ENCODE data around the gene POU6F2.

Gene POU6F2

GRCh38 chr7:39069896-39070881 lies 92.5 kb downstream of the POU6F2 start:
- no peak for DNase-seq

DNA sequence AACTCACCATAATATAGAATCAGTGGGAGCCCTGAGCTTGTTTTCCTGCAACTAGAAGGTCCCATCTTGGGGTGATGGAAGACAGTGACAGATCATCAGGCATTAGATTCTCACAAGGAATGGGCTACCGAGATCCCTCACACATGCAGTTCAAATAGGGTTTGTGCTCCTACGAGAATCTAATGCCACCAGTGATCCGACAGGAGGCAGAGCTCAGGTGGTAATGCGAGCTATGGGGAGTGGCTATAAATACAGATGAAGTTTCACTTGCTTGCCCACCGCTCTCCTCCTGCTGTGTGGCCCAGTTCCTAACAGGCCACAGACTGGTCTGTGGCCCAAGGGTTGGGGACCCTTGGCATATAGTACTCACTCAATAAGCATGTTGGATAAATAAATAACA lies 93.4 kb downstream of the POU6F2 start:
- DNase-seq = no peak

DNA sequence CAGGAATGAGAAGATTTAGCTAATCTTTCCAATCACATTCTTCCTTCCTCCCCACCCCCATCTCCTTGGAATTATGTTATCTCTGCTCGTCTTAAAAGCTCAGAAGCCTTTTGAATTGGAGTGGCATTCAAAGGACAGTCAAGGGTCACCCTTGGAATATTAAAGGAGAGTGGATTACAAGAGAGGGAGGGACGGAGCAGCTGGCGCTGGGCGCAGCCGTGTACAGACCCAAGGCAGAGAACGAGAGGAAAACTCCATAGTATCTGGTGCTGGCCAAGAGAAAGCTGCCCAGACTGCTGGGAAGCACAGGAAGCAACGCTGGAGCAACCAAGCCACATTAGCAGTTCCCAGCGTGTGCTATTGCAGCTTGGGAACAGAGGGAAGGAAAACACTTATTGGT lies 95.7 kb downstream of the POU6F2 start:
- DNase-seq = no peak

- DNase-seq = no peak
These were observed 97.5 kb downstream of the POU6F2 start for GRCh38 chr7:39075210-39075609.

DNA sequence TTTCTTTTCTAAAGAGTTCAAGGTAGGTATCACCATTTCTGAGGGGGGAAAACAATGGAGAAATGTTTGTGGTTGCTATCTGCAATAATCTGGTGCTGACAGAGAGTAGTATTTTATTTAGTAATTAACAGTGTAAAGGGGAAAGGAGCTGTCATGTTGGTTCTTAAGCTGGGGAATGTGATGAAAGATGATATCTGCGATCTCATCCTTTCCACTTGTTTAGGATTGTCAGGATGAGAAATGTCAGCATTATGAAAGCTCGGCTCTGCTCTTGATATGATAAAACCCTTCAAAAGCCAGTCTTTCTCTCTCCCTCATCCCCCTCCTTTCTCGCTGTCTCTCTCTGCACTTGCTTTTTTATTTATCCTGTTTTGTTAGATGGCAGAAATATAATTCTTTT lies 106.1 kb downstream of the POU6F2 start:
- no peak for DNase-seq

DNA sequence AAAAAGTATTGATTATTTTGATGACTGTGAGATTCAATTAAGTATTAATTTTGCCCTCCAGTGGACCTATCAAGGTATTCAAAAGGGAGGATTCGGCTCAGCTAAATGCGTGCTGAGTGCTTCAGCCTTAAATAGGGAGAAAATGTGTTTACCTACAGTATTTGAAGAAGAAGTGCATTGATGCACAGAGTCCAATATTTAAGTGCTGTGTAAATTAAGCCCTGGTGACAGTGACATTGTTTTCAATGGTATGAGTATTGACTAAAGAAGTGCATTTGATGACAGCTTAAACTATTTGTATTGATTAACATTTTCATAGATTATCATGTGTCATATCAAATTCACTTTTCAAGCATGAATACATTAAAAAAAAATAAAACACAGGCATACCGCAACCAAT lies 106.6 kb downstream of the POU6F2 start:
- no peak for DNase-seq

- DNase-seq = no peak
These were observed 107.5 kb downstream of the POU6F2 start for GRCh38 chr7:39085189-39085588.

DNA sequence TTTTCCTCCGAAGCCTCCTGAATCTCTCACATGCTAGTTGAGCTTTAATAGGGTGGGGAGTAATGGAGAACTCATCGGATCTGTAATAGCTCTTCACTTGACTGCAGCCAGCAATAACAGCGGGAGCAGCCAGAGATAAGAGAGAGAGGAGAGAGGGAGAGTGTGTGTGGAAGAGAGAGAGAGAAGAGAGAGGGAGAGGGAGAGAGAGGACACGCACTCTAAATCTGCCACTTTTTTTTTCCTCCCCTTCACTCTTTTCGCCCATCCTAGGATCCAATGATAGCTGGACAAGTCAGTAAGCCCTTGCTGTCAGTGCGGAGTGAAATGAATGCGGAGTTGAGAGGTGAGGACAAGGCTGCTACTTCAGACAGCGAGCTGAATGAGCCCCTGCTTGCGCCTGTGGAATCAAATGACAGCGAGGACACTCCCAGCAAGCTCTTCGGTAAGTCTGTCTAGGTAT lies 107.9 kb downstream of the POU6F2 start:
- DNase-seq = no peak

DNA sequence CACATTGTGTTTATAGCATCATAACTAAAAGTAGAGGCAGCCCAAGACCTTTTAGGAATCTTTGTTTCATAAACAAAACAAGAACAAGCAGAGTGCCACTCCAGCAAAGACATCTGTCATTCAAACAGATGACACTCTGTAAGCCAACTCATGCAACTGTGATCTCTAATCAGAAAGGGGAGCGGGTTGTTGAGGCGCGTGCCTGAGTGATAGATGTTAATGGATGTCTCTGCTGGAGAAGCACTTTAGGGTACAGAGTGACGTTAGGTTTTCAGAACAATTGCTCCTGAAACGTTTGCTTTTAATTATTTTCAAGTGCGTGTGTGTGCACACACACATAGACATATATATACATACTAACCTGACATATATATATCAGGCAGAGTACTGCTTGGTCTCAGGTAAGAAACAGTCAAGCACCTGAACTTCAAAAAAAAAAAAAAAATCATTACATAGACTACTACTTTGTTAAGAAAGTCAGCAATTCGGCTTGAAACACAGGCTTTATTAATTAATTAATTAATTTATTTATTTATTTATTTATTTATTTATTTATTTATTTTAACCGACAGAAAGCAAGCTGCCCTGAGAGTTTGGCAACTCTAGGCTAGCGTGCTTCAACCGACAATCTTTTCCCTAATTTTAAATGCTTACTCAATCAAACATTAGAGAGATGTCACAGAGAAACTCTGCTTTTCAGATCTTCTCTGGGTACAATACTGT lies 109.1 kb downstream of the POU6F2 start:
- DNase-seq = no peak

- no peak for DNase-seq
These were observed 111.3 kb downstream of the POU6F2 start for GRCh38 chr7:39088730-39089593.

- no peak for DNase-seq
These were observed 113.4 kb downstream of the POU6F2 start for GRCh38 chr7:39091145-39091544.

GRCh38 chr7:39091774-39092173 lies 114.1 kb downstream of the POU6F2 start:
- no peak for DNase-seq

DNA sequence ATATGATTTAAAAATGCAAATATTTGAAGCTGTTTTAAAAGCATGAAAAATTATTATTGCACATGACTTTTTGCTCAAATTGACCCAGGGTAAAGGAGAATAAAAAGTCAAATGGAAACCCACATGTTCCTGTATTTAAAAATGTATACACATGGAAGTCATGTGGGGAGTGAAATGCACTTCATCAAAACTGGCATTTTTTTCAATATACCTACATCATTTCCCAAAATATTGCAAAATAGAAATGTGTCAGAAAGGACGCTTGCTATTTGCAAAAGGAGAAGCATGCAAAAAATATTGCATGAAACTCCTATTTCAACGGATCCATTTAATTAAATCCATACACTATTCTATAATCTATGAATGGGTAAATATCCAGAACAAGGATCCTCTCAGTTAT lies 117.0 kb downstream of the POU6F2 start:
- DNase-seq = no peak

DNA sequence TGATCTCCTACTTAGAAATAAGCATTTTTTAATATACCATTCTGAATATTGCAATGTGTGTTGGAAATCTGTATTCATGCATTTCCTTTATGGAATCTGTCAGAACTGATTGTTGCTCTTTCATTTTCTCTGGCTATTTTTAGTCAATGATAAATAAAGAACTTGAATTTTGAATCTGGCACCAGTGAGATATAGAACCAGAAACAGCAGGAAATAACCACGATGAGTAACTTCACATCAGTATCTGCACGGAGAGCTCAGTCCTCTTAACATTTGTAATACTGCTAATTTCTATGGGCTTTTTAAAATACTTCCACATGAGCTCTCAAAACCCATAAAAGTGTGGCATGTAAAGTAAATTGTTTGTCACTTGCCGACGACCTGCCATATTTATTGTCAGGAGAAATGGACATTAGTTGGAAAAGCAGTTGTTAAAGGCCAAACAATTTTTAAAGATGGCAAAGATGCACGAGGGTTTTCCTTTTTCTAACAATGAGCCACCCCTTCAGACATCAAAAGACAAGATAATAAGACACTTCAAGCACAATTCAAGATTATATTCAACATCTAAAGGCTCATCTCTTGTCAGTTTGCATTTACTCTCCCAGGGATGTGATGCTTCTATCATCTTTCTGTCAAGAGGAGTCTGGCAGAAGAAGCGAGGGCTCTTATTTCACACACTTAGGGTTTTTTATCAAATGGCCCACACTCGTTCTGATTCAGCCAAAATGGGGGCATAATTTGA lies 118.3 kb downstream of the POU6F2 start:
- DNase-seq = no peak

- DNase-seq = no peak
These were observed 120.8 kb downstream of the POU6F2 start for GRCh38 chr7:39098506-39098905.

DNA sequence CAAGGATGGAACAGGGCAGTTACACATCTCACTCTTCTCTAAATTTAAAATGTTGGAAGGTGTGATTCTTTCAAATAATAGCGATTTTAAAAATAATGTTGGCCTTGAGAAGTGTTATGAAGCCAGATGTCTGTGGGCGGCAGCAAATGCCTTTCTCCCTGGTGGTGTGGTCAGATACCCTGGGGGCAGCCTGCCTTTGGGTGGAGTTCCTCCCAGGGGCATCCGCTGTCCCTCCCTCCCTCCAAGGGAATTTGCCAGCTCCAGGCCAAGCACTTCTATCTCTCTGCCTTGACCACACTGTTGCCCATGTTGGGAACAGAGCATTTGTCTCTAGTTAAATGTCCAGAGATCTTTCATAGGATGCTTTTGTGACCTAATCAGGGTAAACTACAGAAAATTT lies 121.4 kb downstream of the POU6F2 start:
- no peak for DNase-seq

GRCh38 chr7:39100270-39100669 lies 122.6 kb downstream of the POU6F2 start:
- no peak for DNase-seq

DNA sequence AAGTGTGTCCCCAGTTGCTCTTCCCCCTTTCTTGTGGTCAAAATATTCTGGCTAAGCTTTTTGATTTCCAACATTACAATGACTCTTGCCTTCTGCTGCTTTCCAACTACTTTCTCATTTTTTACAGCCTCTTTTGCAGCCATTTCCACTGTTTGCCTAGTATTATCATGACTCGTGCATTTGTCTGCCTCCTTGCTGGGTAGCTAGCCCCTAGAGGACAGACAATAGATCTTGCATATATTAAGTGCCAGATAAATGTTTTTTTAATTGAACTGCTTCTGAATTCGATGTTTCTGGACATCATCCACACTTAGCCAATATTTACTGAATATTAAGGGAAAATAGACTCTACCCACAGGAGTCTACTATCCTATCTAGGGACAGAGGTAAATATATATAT lies 124.5 kb downstream of the POU6F2 start:
- no peak for DNase-seq

DNA sequence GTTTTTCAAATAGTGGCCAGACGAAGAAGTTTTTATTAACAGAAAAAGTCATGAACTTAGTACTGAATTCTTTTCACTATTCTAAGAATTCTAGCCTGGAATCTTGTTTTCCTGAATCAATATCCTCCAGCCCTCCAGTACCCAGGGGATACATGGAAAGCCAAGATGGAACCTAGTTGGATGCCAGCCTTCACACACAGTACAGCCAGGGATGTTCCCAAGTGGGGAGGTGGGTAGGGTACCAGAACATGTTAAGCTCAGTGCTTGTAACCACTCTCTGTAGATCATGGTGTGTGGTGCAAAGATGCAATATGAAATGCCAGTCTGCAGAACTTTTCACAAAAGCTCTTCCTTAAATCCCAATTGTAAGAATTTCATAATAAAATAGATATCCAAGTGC lies 128.0 kb downstream of the POU6F2 start:
- DNase-seq = no peak

DNA sequence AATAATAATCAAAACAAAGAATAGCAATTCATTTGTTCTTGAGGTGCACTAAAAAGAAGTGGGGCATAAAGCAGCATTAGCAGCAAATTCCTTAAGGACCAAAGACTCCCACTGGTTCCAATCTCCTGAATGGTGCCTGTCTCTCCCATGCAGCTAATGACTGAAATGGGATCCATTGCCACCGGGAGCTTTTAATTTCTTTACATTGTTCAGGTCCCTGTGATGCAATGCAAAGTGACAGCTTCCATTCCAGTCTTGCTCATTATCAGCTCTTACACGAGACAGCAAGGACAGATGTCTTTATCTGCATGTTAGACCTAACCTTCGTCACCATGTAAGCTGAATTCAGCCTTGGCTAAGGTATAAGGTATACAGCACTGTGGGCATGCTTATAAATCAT lies 148.1 kb downstream of the POU6F2 start:
- no peak for DNase-seq

- DNase-seq = no peak
These were observed 149.3 kb downstream of the POU6F2 start for GRCh38 chr7:39127058-39127457.

DNA sequence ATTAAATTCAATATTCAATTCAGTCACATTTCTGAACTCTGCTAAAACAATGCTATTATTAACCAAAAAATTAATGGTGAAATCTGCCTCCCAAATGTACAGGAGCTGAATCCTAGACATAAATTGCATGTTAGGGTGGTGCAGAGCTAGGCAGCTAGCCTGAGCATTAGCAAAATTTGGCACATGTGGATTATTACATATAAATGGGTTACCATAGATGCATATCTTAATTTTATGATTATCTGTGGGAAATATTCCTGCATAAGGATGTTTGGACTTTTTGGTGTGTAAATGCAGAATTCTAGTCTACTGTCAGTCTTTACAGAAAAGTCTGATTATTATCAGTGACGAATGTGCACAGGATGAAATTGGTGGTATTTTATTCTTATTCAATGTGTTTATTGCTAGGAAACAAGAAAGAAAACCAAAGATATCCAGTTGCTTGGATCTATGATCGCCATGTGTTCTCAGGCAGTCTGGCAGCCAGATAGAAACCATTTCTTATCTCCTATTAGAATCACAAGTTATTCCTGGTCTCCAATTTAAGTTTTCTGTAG lies 150.7 kb downstream of the POU6F2 start:
- no peak for DNase-seq
